NCI-H2107 (cell line): Measurements from ENCODE around the gene RELL2.
"Not testable (repeated sequence)": the region's sequence is repeated elsewhere in the genome, so short reads cannot be mapped to it uniquely, and the experiment has no call there.

Experiments
- DNase-seq: peaks from one replicate; lab custom pipeline; 2025; lab: John Stamatoyannopoulos, UW

The RELL2 gene, protein sequence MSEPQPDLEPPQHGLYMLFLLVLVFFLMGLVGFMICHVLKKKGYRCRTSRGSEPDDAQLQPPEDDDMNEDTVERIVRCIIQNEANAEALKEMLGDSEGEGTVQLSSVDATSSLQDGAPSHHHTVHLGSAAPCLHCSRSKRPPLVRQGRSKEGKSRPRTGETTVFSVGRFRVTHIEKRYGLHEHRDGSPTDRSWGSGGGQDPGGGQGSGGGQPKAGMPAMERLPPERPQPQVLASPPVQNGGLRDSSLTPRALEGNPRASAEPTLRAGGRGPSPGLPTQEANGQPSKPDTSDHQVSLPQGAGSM

DNA sequence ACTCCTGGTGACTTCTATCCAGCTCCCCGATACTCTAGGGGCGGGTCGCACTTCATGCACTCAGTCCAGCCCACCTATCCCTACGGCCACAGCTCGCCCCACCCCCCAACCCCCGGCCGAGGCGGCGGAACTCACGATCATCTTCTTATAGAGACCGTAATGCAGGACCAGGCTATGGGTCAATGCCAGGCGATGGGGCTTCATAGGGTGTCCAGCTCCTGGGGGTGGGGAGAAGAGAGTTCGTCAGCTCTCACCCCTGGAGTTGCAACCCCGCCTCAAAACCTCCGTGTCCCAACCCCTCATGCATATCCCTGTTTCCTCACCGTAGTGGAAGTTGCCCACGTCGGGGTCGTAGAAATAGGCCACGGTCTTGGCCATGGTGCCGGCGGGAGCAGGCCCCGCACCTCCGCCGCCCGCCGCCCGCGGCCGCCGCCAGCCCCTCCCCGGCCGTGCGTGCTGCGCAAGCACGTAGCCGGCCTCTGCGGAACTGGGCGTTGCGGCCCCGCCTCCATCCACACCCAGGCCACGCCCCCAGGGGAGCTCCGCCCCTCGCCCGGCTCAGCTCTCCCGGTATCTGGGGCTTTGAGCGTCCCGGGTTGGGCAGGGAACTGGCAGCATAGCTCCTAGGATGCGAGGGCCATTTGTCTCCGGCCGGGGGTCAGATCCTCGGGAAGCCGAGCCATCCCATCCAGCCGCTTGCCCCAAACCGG is at the start of gene RELL2, which contains the start of gene HDAC3:
TSS of gene RELL2 (plus strand) at position 585 of the 710 bp plus-strand sequence. CDS start 1,229 bp downstream, outside the sequence.
TSS of gene HDAC3 (minus strand) at position 437 of the 710 bp plus-strand sequence. CDS start at position 378, 59 bp downstream.
- peak; percentile 63 for DNase-seq

DNA sequence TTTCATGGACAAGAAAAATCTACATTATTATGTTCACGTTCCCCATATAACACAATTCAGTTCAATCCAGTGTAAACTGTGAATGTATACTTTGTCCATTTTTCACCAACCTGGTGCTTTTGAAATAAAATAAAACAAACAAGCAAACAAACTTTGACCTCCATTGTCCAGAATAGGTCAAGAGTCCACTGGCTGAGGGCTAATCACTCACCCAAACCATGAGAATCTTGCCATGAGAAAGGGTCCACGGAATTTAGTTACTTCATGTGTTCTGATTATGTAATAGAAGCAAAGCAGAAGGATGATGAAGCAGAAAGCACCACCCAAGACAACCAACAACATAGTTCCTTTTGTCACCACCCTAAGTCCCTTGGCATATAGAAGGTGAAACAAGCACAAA is 46.7 kb upstream of the RELL2 start:
- no peak for DNase-seq

DNA sequence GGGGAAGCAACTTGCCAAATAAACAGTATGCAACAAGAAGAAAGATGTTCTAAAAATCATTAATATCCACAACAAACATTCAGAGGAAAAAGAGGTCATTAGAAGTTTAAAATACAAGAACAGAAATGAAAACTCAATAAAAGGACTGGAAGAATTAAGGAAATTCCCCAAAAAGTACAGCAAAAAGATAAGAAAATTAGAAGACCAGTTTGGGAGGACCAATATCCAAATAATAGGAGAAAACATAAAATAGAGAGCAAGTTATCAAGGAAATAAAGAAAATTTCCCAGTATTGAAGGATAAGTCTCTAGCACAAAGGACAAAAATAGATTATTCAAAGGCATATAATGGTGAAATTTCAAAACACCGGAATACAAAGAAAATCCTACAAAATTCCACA is 39.9 kb upstream of the RELL2 start:
- DNase-seq = no peak

DNA sequence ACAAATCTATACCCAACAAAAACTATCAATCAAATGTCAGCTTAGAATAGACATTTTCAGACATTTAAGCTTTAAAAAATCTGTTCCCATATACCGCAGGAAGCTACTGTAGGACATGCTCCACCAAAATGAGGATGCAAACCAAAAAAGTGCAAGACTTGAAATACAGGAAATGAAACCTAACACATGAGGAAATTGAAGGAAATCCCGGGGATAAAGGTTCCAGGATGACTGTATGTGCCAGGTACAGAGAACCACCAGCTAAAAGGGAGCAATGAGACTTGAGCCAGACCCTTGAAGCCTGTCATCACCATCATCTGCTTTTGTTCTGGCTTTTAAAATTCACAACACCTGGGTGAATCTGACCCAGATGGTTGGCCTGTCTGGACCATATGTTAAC is 39.4 kb upstream of the RELL2 start:
- no peak for DNase-seq

DNA sequence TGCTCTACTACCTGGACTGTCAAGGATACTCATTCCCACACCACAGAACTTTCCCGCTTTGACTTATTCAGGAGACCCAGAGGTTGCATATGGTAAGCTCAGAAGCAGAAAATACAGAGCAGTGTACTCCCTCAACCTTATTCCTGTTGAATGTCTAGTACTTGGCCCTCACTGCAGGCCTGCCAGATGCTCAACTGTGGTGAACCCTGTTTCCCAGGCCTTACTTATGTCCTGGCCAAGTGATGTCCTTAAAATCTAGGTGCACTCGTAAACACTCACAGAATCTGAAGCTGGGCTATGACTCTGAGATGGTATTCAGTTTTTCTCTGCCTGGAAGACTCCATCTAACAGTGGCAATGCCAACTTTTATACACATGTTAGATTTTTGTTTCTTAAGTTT is 39.0 kb upstream of the RELL2 start:
- no peak for DNase-seq

DNA sequence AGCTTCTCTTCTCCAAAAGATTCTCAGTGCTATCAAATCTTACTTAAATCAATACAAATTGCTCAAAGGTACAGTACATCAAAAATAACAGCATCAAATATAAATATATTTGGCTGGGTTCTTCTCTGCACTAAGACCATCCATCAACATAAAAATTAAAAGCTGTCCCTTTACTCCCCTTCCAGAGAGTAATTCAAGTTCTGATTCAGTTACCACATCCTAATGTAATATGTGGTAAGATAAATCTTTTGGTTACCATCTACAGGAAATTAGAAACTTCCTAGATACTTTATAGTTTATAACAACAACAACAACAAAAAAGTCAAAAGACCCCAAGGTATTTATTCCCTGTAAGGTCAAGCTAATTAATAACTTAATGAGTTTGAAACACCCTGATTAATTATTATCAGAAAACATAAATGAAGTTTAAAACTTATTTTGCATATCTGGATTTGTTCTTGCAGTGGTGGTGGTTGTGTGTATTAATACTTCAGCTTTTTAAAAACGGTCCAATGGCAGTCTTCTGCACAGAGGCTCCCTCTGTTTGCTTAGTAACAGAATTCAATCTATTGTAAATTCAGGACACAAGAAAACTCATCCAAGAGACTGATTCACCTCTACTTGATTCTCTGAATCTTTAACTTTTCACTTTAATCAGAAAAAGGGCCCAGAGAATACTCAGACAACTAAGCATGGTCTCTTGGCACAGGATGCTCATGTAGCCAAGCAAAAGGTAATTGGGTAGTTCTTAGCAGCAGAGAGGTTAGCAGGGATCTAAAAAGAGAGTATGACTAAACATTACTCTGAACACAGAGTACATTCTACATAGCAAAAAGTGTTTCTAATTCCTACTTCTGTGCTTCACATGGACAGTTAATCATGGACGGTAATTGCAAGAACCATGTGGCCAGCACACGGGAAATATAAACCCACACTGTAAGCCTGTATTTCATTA is 38.1 kb upstream of the RELL2 start:
- DNase-seq = no peak

DNA sequence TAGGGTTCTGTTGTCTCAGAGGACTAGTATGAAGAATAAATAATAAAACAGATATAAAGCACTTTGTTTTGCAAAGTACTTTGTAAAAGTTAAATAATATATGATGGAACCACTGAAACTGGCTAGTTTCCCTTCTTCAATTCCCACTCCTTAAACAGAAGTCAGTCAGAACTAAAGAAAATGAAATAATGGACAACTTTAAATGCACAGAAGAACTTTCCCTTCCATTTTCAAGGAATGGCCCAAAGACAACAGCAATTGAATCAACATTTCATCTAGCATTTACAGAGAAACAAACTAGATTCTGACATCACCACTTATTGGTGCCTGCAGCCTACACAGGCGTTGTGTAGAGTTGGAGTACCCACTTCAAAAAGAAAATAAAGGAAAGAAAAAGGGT is 34.2 kb upstream of the RELL2 start:
- no peak for DNase-seq

DNA sequence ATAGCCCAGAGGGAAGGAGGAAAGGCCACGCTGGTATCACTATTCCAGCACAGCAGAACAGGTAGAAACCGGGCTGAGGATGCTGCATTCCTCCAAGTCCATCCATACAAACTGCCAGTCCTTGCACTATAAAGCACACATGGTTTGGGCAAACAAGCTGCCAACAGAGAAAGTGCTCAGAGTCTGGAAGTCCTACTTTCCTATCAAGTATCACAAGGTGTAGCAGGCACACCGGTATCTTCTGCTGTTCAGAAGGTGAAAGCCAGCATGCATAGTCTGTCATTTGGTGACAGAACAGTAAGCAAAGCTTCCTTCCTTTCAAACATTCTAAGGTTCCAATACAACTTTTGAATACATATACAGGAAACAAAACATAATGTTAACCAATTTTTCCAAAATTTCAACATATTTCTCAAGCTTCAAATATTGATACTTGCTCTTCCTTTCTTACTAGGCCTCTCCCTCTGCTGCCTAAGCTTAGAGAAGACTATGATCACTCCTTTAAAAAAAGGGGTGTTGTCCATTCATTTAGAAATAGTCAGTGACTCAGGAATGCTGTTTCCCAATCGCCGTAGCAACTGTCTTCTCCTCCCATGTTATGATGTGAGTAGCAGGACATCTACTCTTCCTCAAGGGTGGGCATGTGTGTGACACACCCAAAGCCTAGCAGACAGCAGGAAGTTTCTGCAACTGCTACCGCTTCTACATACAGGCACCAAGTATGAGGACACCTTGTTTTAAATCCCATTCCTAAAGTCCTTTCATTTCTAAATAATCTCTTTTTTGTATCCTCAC is 32.7 kb upstream of the RELL2 start:
- DNase-seq = no peak

DNA sequence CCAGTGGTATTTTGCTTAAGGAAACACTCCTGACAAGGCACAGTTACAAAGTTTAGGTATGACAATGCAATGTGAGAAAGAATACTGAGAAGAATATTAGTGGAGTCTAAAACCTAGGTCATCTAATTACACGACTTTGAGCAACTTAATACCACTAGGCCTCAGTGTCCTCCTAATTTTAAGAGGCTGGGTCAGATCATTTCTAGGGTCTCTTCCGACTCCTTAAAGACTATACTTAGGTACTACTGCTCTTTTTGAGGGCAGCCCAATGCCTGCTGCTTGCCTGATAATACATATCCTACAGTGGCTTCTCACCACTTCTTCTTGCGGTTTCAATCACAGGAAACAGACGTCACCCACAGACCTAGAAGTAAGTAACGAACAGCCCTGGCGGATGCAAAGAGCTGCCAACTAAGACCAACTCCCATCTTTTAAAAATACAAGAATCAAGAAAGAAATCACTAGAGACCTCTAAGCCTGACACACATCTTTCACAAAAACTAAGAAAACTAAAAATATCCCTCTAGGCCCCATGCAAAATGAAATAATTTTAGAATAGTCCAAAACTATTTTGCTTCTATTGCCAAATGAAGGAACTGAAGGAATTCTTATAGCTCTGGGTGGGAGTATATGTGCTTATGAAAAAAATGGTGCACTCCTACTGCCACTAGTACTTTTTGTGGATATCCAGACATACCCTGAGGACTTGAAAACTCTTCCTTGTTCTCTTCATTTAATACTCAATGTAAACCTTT is 31.1 kb upstream of the RELL2 start:
- no peak for DNase-seq

DNA sequence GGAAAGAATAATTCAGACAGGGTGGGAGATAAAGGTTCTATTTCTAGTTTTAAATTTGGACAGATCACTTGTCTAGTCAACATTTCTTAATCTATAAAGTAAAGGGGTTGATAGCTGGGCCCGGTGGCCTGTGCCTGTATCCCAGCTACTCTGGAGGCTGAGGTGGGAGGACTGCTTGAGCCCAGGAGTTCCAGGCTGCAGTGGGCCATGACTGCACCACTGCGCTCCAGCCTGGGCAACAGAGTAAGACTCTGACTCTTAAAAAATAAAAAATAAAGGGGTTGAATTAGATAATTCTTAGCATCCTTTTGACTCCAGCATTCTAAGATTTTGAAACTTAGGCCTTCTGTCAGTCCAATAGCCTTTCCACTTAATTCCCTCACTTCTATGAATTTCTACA is 28.8 kb upstream of the RELL2 start:
- DNase-seq = no peak

DNA sequence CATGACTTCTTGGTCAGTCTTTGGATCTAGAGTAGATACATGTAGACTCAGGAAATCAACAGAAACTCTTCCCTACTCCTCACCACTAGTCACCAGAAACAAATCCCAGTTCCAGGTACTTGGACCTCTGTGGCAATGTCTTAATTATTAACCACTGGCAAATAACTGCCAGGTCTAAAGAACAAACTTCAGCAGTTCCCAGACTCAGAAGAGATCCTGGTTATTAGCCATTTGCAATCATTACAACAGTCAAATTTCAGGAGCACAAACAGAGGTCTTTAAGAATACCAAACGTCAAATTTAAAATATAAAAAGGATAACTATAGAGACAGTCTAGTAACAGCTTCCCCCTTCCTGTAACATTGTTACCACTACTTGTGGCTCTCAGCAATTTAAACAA is 28.2 kb upstream of the RELL2 start:
- no peak for DNase-seq

DNA sequence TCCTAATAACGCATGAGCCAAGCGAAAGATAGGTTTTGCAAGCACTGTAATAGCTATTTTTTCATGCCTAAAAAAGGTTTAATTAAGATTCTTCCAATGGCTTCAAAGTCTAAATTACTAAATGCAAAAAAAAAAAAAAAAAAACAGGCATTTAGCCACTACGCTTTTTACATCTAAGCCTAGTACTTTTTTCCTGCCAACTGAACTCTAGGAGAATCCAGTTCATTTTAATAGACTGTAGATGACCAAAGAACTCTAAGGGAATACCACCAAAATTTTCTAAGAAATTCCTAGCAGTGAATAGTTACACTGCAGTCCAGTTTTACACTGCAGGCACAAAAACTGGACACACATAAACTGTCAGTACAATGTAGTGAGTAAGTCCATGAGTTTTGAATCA is 27.8 kb upstream of the RELL2 start:
- DNase-seq = no peak

DNA sequence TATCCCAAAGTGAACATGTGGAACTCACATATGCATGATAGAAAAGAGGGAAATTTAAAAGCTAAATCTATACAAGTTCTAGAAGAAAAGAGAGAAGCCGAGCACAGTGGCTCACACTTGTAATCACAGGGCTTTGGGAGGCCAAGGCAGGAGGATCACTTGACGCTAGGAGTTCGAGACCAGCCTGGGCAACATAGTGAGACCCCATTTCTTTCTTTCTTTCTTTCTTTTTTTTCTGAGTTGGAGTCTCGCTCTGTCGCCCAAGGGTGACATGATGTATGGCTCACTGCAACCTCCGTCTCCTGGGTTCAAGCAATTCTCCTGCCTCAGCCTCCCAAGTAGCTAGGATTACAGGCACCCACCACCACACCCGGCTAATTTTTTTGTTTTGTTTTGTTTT is 26.9 kb upstream of the RELL2 start:
- not testable (repeated sequence) for DNase-seq

DNA sequence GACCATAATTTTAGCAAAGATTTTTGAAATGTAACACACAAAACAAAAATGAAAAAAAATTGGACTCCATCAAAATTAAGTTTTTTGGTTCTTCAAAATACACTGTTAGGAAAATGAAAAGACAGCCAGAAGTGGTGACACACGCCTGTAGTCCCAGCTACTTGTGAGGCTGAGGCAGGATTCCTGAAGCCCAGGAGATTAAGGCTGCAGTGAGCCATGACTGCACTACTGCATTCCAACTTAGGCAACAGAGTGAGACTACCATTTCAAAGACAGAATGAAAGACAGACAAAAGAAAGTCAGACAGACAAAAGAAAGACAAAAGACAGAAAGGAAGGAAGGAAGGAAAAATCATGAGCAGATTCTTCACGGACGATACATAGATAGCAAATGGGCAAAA is 25.5 kb upstream of the RELL2 start:
- DNase-seq = no peak

DNA sequence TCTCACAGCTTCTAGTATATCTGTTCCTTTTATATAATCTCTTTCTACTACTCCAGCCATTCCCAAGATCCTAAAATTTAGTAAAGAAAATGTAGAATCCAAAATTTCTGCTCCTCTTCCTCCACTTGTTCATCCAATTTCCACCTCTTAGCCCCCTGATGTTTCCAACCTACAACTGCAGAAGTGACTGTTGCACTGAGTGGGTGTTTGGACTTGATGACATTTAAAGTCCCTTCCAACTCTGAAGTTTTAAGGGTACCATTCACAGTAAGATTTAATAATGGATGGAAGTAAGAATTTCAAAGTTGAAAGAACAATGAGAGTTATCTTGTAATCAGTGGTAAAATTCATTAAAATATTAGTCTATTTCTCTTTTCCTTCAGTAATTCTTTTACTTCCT is 23.5 kb upstream of the RELL2 start:
- no peak for DNase-seq

DNA sequence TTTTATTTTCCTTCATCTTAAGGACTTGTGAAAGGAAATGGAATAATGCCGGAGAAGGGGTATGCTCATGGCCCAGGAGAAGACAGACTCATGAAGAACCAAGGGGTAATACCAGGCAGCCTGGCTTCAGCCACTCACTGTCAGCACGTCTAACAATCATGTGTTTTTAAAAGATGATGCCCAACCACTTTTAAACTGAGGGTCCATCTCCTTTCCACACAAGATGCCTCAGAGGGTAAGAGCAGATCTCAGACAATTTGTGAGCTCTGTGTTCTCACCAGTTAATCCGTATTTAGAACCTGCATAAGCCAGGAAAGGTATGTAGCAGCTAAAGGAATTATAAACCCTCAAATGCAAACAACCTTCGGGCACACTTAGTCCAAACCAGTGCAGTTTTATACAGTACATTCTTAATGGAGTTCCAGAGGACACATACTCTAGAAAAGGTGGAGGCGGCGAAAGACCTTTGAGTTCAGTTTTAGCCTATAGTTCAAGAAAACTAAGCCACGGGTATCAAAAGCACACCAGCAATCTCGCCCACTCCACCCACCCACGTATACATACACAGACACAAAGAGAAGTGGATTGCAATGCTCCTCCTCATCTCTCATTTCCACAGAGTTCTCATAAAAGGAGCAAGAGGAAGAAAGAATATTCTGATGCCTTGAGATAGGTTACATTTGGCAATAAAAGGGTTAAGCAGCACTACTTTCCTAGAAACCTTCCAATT is 20.6 kb upstream of the RELL2 start:
- DNase-seq = no peak

DNA sequence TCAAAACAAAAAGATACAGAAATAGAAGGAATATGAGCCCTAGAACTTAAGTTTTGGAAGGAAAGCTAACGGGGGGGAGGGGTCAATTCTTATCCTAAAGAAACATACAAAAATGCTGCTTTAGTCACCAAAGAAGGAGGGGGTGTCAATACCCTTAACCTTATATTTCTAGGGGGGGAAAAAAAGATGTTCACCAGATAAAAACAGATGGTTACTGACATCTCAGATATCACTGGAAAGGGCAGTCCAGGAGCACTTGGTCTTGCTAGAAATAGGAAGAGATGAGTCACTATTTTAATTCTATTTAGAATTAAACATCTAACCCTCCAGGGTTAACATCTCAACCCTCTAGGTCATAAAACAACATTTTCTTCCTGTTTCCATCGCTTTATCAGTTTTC is 19.7 kb upstream of the RELL2 start:
- no peak for DNase-seq

DNA sequence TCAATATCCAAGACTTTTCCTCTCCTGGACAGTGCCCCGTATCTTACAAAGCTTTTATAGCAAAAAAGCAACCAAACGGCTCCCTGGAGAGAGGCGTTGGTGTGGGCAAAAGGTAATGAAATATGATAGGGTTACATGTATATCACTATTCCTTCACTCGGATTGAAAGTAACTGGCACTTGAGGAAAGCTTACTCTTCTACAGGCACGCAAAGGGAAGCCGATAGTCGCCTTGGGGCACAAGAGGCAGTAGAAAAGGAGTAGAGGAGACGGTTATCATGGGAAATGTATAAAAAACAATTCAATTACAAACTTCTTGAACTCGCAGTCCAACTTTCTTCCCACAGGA is 19.1 kb upstream of the RELL2 start:
- DNase-seq = no peak

DNA sequence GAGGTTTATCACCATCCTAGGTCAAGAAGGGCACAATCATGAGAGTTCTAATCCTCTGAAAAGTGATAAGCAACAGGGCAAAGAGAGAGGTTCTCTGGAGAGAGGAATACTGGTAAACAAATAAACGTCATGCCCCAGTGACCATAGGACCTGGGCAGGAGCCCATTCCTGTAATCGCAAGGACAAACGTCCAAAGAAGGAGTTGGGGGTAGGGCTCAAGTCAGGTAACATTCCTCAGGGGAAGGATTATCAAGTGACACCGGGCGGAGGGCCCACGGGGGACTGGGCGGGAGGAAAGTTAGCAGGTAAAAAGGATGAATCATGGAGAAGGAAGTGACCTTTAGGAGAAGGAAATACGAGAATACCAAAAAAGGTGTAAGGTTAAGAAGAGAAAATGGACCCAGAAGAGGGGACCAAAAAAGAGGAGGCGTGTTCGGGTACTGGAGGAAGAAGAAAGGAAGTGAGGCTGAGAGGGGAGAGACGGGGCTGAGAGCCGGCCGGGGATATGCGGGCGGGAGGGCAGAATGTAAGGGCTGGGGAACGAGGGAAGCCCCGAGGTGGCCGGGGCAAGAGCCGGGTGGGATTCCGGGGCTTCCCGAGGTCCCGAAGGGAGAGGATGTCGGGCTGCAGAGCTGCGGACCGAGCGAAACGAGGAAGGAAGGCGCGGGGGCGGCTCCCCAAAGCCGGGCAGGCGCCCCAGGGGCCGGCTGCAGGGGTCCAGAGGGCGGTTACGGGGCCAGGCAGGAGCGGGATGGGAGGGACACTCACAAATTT is 18.6 kb upstream of the RELL2 start:
- DNase-seq = no peak
